Stimulated activated CD4-positive, alpha-beta T cell treated with anti-CD3 and anti-CD28 coated beads, TNF-alpha, amount 100 ng/mL, for 4 hours (primary cell): ENCODE measurements around the gene FGF19.
"Not testable (repeated sequence)": the region's sequence is repeated elsewhere in the genome, so short reads cannot be mapped to it uniquely, and the experiment has no call there.

ENCODE experiments used
- DNase-seq, 3 experiments: peaks; one replicate each; pipeline ENCODE4 v3.0.0-alpha.2; 2020; ENCODE audit warnings: low read depth in 3 of 3

Gene FGF19

GRCh38 chr11:69696749-69697468 is 6.9 kb downstream of the FGF19 start:
- no peak for DNase-seq

- DNase-seq = not testable (repeated sequence)
Measured at GRCh38 chr11:69695995-69696394, 7.8 kb downstream of the FGF19 start.

GRCh38 chr11:69695581-69695980 is 8.2 kb downstream of the FGF19 start:
- no peak for DNase-seq

- no peak for DNase-seq
Measured at GRCh38 chr11:69694781-69695180, 9.0 kb downstream of the FGF19 start.

- DNase-seq = no peak
Measured at GRCh38 chr11:69692422-69692821, 11.4 kb downstream of the FGF19 start.

GRCh38 chr11:69691463-69691862 is 12.4 kb downstream of the FGF19 start:
- DNase-seq = no peak

GRCh38 chr11:69689484-69690319 is 14.1 kb downstream of the FGF19 start:
- no peak for DNase-seq

- DNase-seq = not testable (repeated sequence)
Measured at GRCh38 chr11:69687969-69688771, 15.7 kb downstream of the FGF19 start.

- DNase-seq = no peak
Measured at GRCh38 chr11:69686856-69687255, 17.0 kb downstream of the FGF19 start.

- DNase-seq = no peak
Measured at GRCh38 chr11:69686452-69686851, 17.4 kb downstream of the FGF19 start.

- no peak for DNase-seq
Measured at GRCh38 chr11:69685348-69685747, 18.5 kb downstream of the FGF19 start.

- no peak for DNase-seq
Measured at GRCh38 chr11:69684651-69685050, 19.2 kb downstream of the FGF19 start.

- DNase-seq = no peak
Measured at GRCh38 chr11:69683764-69684333, 20.0 kb downstream of the FGF19 start.

GRCh38 chr11:69682681-69683326 is 21.0 kb downstream of the FGF19 start:
- no peak for DNase-seq

- DNase-seq = no peak
Measured at GRCh38 chr11:69682221-69682620, 21.6 kb downstream of the FGF19 start.

- DNase-seq = no peak
Measured at GRCh38 chr11:69680688-69681087, 23.1 kb downstream of the FGF19 start.

- DNase-seq = no peak
Measured at GRCh38 chr11:69677749-69678148, 26.1 kb downstream of the FGF19 start.

- peak; percentile 90 to 98 (median 93) for DNase-seq
Measured at GRCh38 chr11:69674886-69675714, 28.7 kb downstream of the FGF19 start, which contains the start of gene LTO1. TSS of gene LTO1 (minus strand) at chr11:69675353. CDS start at chr11:69675239, 114 bp downstream.

GRCh38 chr11:69674267-69674885 is 29.4 kb downstream of the FGF19 start:
- DNase-seq = no peak
